Thyroid gland (tissue), 4 donors: ENCODE results near the gene RRP12. TPM values are rescaled to one million over a fixed set of nuclear protein-coding genes. Genes with fewer than 3 reads are reported as not detected.

ENCODE experiments used
- DNase-seq, 2 donors: peaks; one replicate each; pipeline ENCODE4 v3.0.0-alpha.2; 2019
- H3K27ac ChIP-seq, 3 donors: fragments of 200-600 bp; sonication (generic); 1 replicate in 2 of 3; 2 replicates in 1 of 3; pipeline ENCODE4 v1.5.1; 2016 to 2019; ENCODE audit warnings: mild to moderate bottlenecking in 1 of 3, moderate library complexity in 1 of 3
- H3K27me3 ChIP-seq: fragments of 200-600 bp; sonication (generic); one replicate; pipeline ENCODE4 v1.5.1; 2019
- H3K36me3 ChIP-seq, 2 donors: fragments of 200-600 bp; sonication (generic); one replicate each; pipeline ENCODE4 v1.5.1; 2016 to 2019
- H3K4me1 ChIP-seq, 2 donors: fragments of 200-600 bp; sonication (generic); one replicate each; pipeline ENCODE4 v1.5.1; 2017 to 2019
- H3K4me3 ChIP-seq, 3 donors: fragments of 200-600 bp; sonication (generic); replicated peaks in 1 of 3; 1 replicate in 2 of 3; 2 replicates in 1 of 3; pipeline ENCODE4 v1.5.1; 2016; ENCODE audit warnings: mild to moderate bottlenecking in 1 of 3
- H3K9me3 ChIP-seq: fragments of 200-600 bp; sonication (generic); one replicate; pipeline ENCODE4 v1.5.1; 2017
- POLR2A ChIP-seq, 2 donors: fragments of 450-650 bp; IDR thresholded peaks; one replicate each; pipeline ENCODE4 v1.6.1; 2017; ENCODE audit warnings: antibody characterized with exemption in 2 of 2, mild to moderate bottlenecking in 2 of 2, moderate library complexity in 1 of 2
- whole genome bisulfite sequencing, 2 donors: methylation state at CpG; one replicate each; pipeline ENCODE4 v1.1.5; 2017; 5-methylcytosine and 5-hydroxymethylcytosine counted together
- intact Hi-C: fragments of 100-400 bp; cut with DNase I; formaldehyde crosslinking; loops from one replicate; pipeline ENCODE4 v1.15.1; 2023
- total RNA-seq, 4 donors: library from RNA; depleted of rRNA; stranded (reverse); fragments of >200 nt; gene quantifications; one replicate each; pipeline ENCODE4 v1.2.3, GENCODE V29; 2016
- TF ChIP-seq, protein P1 (sequence below), 6 experiments: fragments of 200-600 bp in 3 of 6; fragments of 450-650 bp in 3 of 6; sonication (generic) in 3 of 6; IDR thresholded peaks; one replicate each; pipeline ENCODE4 v1.5.1; 2016 to 2019; ENCODE audit warnings: antibody characterized with exemption in 6 of 6, mild to moderate bottlenecking in 2 of 6, inconsistent platforms in 1 of 6, moderate library complexity in 1 of 6

RRP12 gene
- total RNA-seq, 4 donors from 2014 or later, result 8.3 to 27.4 (median 15.0) TPM

- WGBS, 2 donors, result 83 to 85% methylated on average over 19 of the region's 19 CpGs
- peaks cover 17 to 22% of the 10 kb centered on the region in 2 donors for H3K36me3 ChIP-seq
- H3K27me3 ChIP-seq, result no peaks in the 10 kb centered on the region
- intact Hi-C loops, result no loop called here
- no peak for TF ChIP-seq POLR2A (IDR thresholded peaks at IDR 0.05)
- TF ChIP-seq, protein P1, sequence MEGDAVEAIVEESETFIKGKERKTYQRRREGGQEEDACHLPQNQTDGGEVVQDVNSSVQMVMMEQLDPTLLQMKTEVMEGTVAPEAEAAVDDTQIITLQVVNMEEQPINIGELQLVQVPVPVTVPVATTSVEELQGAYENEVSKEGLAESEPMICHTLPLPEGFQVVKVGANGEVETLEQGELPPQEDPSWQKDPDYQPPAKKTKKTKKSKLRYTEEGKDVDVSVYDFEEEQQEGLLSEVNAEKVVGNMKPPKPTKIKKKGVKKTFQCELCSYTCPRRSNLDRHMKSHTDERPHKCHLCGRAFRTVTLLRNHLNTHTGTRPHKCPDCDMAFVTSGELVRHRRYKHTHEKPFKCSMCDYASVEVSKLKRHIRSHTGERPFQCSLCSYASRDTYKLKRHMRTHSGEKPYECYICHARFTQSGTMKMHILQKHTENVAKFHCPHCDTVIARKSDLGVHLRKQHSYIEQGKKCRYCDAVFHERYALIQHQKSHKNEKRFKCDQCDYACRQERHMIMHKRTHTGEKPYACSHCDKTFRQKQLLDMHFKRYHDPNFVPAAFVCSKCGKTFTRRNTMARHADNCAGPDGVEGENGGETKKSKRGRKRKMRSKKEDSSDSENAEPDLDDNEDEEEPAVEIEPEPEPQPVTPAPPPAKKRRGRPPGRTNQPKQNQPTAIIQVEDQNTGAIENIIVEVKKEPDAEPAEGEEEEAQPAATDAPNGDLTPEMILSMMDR (IDR thresholded peaks at IDR 0.05), result no peak
- no peaks in the 10 kb centered on the region for H3K4me1 ChIP-seq
- no peak overlapping the region for H3K4me3 ChIP-seq
- no peak overlapping the region for H3K27ac ChIP-seq
- DNase-seq, result no peak
- H3K9me3 ChIP-seq, result no peaks in the 10 kb centered on the region
Measured at GRCh38 chr10:97365761-97366351, 35.3 kb downstream of the RRP12 start.

DNA sequence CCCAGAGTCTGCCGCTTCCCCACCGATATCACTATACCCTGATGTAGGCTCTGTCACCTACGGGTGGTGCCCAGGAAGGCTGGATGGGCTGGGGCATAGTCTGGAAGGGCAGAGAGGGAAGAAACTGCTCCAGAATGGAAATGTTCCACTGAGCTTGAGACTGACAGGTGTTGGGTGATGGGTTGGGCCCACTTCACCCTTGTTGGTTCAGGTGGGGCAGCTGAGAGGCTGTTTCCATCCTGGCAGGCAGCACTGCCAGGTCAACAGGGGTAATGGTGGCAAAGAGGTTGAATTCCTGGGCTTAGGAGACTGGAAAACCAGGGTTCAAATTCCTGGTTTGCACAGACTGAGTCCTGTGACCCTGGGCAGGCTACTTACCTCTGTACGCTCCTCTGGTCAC, 38.1 kb downstream of the RRP12 start:
- peaks cover 8 to 20% of the 10 kb centered on the region in 2 donors for H3K36me3 ChIP-seq
- H3K4me1 ChIP-seq, result no peaks in the 10 kb centered on the region
- DNase-seq, result no peak
- WGBS, 2 donors, result 96 to 100% methylated on average over 3 to 4 of the region's 4 CpGs
- H3K4me3 ChIP-seq, result no peak overlapping the region
- no peak overlapping the region for H3K27ac ChIP-seq
- TF ChIP-seq, protein P1 (IDR thresholded peaks at IDR 0.05), result no peak
- no peak for TF ChIP-seq POLR2A (IDR thresholded peaks at IDR 0.05)
- intact Hi-C loops, result no loop called here
- no peaks in the 10 kb centered on the region for H3K9me3 ChIP-seq
- no peaks in the 10 kb centered on the region for H3K27me3 ChIP-seq

- Histone ChIP-seq H3K9me3 (no peaks in the 10 kb centered on the region), H3K4me3 (no peak overlapping the region), H3K36me3 (peaks cover 8 to 20% of the 10 kb centered on the region in 2 donors), H3K27ac (no peak overlapping the region), H3K27me3 (no peaks in the 10 kb centered on the region), H3K4me1 (no peaks in the 10 kb centered on the region)
- TF ChIP-seq, protein P1 (IDR thresholded peaks at IDR 0.05), result no peak
- no peak for TF ChIP-seq POLR2A (IDR thresholded peaks at IDR 0.05)
- no peak for DNase-seq
- WGBS, 2 donors, result 79 to 83% methylated on average over 10 to 11 of the region's 11 CpGs
- intact Hi-C loops, result no loop called here
Measured at GRCh38 chr10:97362310-97363033, 38.7 kb downstream of the RRP12 start.

- peaks cover 7 to 13% of the 10 kb centered on the region in 2 donors for H3K36me3 ChIP-seq
- no peak for TF ChIP-seq POLR2A (IDR thresholded peaks at IDR 0.05)
- TF ChIP-seq, protein P1 (IDR thresholded peaks at IDR 0.05), result no peak
- intact Hi-C loops, result no loop called here
- no peak for DNase-seq
- WGBS, 2 donors, result 83 to 92% methylated on average over 7 to 11 of the region's 11 CpGs
- H3K27ac ChIP-seq, result no peak overlapping the region
- no peaks in the 10 kb centered on the region for H3K9me3 ChIP-seq
- H3K27me3 ChIP-seq, result no peaks in the 10 kb centered on the region
- H3K4me3 ChIP-seq, result no peak overlapping the region
- no peaks in the 10 kb centered on the region for H3K4me1 ChIP-seq
Measured at GRCh38 chr10:97361537-97361901, 39.6 kb downstream of the RRP12 start.
